Transverse colon (tissue), 4 donors: Measurements from ENCODE around the gene TGM3.

ENCODE experiments used
- EP300 ChIP-seq: sonication (generic); formaldehyde crosslinking; IDR thresholded peaks from one replicate; pipeline ENCODE4 v1.6.1; 2017; ENCODE audit warnings: antibody characterized with exemption, low read depth
- POLR2A ChIP-seq: fragments of 450-650 bp; IDR thresholded peaks from one replicate; pipeline ENCODE4 v1.6.1; 2016; ENCODE audit warnings: antibody characterized with exemption, mild to moderate bottlenecking, moderate library complexity
- POLR2AphosphoS5 ChIP-seq, 3 donors: sonication (generic); formaldehyde crosslinking; IDR thresholded peaks; one replicate each; pipeline ENCODE4 v1.6.1; 2016; ENCODE audit warnings: antibody characterized with exemption in 3 of 3
- TF ChIP-seq, protein P1 (sequence below), 5 experiments: fragments of 200-600 bp in 3 of 5; fragments of 450-650 bp in 2 of 5; sonication (generic) in 3 of 5; IDR thresholded peaks; 1 replicate in 2 of 5; 2 replicates in 3 of 5; pipeline ENCODE4 v1.5.1; 2016 to 2017; ENCODE audit warnings: antibody characterized with exemption in 5 of 5, inconsistent platforms in 3 of 5, mild to moderate bottlenecking in 2 of 5, moderate library complexity in 1 of 5

DNA sequence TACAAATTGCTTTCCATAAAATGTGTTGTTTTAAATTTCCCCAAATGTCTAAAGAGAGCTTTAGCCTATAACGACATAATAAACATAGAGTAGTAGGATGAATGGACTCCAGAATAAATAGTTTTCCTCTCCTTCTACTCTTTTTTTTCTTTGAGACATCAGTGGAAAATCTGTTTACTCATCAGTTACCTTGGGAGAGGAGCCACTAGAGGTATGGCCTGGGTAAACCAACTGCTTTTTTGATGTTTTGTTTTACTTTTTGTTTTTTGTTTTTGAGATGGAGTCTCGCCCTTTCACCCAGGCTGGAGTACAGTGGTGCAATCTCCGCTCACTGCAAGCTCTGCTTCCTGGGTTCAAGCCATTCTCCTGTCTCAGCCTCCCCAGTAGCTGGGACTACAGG lies 8.3 kb upstream of the TGM3 start:
- no peak for TF ChIP-seq POLR2AphosphoS5 (IDR thresholded peaks at IDR 0.05)
- TF ChIP-seq, protein P1, sequence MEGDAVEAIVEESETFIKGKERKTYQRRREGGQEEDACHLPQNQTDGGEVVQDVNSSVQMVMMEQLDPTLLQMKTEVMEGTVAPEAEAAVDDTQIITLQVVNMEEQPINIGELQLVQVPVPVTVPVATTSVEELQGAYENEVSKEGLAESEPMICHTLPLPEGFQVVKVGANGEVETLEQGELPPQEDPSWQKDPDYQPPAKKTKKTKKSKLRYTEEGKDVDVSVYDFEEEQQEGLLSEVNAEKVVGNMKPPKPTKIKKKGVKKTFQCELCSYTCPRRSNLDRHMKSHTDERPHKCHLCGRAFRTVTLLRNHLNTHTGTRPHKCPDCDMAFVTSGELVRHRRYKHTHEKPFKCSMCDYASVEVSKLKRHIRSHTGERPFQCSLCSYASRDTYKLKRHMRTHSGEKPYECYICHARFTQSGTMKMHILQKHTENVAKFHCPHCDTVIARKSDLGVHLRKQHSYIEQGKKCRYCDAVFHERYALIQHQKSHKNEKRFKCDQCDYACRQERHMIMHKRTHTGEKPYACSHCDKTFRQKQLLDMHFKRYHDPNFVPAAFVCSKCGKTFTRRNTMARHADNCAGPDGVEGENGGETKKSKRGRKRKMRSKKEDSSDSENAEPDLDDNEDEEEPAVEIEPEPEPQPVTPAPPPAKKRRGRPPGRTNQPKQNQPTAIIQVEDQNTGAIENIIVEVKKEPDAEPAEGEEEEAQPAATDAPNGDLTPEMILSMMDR (IDR thresholded peaks at IDR 0.05), result no peak
- no peak for TF ChIP-seq POLR2A
- TF ChIP-seq EP300, result no peak
